Panc1 (cell line): ENCODE data around the gene P2RX3. TPM values are rescaled to one million over a fixed set of nuclear protein-coding genes. Genes with fewer than 3 reads are reported as not detected.
A peak's percentile ranks its signal among the peaks of the same experiment; 100 is the strongest.

Experiments used
- ATAC-seq: fragments of 200-7000 bp; cut with Tn5 transposase; 2 replicates; pipeline ENCODE4 v1.9.1; 2020; ENCODE audit warnings: mild to moderate bottlenecking, moderate library complexity
- BruUV-seq: library from RNA; stranded (reverse); fragments of 400-500 nt; replicated peaks from 2 replicates; lab custom pipeline; 2021; lab: Mats Ljungman, UMichigan
- CTCF ChIA-PET: fragments of 300-600 bp; sonication (Branson Sonifier 250); formaldehyde crosslinking; loops from one replicate; lab custom pipeline; 2022; ENCODE audit warnings: antibody characterized with exemption; lab: Charles Lee
- POLR2A ChIA-PET: fragments of 300-600 bp; sonication (Branson Sonifier 250); formaldehyde crosslinking; loops from one replicate; lab custom pipeline; 2022; ENCODE audit warnings: antibody characterized with exemption; lab: Charles Lee
- DNase-seq: peaks from one replicate; pipeline ENCODE4 v3.0.0-alpha.2; 2010; ENCODE audit warnings: low read depth, low spot score
- H3K27ac ChIP-seq: 2 replicates; pipeline ENCODE4 v1.5.1; 2011; ENCODE audit warnings: mild to moderate bottlenecking, low read length, inconsistent platforms
- H3K27me3 ChIP-seq: fragments of 200-500 bp; sonication (Bioruptor generic); 2 replicates; pipeline ENCODE4 v1.6.0; 2014; ENCODE audit warnings: low read length, inconsistent platforms; ENCODE audit not compliant: control insufficient read depth, insufficient read depth
- H3K36me3 ChIP-seq: fragments of 200-500 bp; sonication (Bioruptor generic); 2 replicates; pipeline ENCODE4 v1.5.1; 2014; ENCODE audit warnings: inconsistent platforms, mild to moderate bottlenecking, low read length, moderate library complexity; ENCODE audit not compliant: control insufficient read depth, insufficient read depth
- H3K4me1 ChIP-seq: 2 replicates; pipeline ENCODE4 v1.5.1; 2011; ENCODE audit warnings: inconsistent platforms, mild to moderate bottlenecking, low read length, moderate library complexity; ENCODE audit not compliant: control insufficient read depth, insufficient read depth
- H3K4me3 ChIP-seq, 2 experiments: 2 replicates each; pipeline ENCODE4 v1.5.1; 2011 to 2012; ENCODE audit warnings: low read depth in 2 of 2, low read length in 2 of 2, mild to moderate bottlenecking in 2 of 2, inconsistent platforms in 1 of 2, moderate library complexity in 1 of 2
- H3K9me3 ChIP-seq: fragments of 200-500 bp; sonication (Bioruptor generic); 2 replicates; pipeline ENCODE4 v1.5.1; 2014; ENCODE audit warnings: low read depth, mild to moderate bottlenecking, inconsistent platforms, low read length, moderate library complexity; ENCODE audit not compliant: control insufficient read depth, insufficient read depth
- CTCF ChIP-seq: fragments of 450-650 bp; IDR thresholded peaks from 2 replicates; pipeline ENCODE4 v1.5.1; 2017; ENCODE audit warnings: mild to moderate bottlenecking
- POLR2AphosphoS5 ChIP-seq: IDR thresholded peaks from 2 replicates; pipeline ENCODE4 v1.6.1; 2012; ENCODE audit warnings: mild to moderate bottlenecking, low read depth, low read length, moderate library complexity
- SIN3A ChIP-seq: IDR thresholded peaks from 2 replicates; pipeline ENCODE4 v1.6.1; 2012; ENCODE audit warnings: low read depth, mild to moderate bottlenecking, low read length, moderate library complexity, borderline replicate concordance; ENCODE audit not compliant: insufficient read depth
- TCF7L2 ChIP-seq: IDR thresholded peaks from 2 replicates; pipeline ENCODE4 v1.6.1; 2011; ENCODE audit warnings: mild to moderate bottlenecking, low read depth, low read length, inconsistent platforms
- in situ Hi-C: cut with HindIII; loops from 2 replicates; pipeline ENCODE4 v1.10.0; 2016; ENCODE audit warnings: low sequenced_read_pairs, low pct_unique_long_range_greater_than_20kb
- intact Hi-C: fragments of 100-400 bp; cut with micrococcal nuclease; formaldehyde crosslinking; loops from one replicate; pipeline ENCODE4 v1.10.0; 2022; ENCODE audit not compliant: unreplicated experiment
- total RNA-seq: library from RNA; stranded (reverse); gene quantifications from one replicate; pipeline ENCODE4 v1.2.1, GENCODE V29; 2021; ENCODE audit not compliant: unreplicated experiment
- TF ChIP-seq, protein P1 (sequence below), 2 experiments: IDR thresholded peaks; 2 replicates each; pipeline ENCODE4 v1.6.1; 2011 to 2012; ENCODE audit warnings: low read depth in 2 of 2, control low read depth in 1 of 2, low read length in 1 of 2, mild to moderate bottlenecking in 1 of 2, moderate library complexity in 1 of 2; ENCODE audit not compliant: insufficient read depth in 1 of 2

P2RX3 gene
- total RNA-seq, 1 experiment from 2014 or later: not detected

GRCh38 chr11:57340039-57340615 is 2.0 kb downstream of the P2RX3 start:
- no peak overlapping the region for H3K27ac ChIP-seq
- ChIA-PET POLR2A (no interaction called here), CTCF (no interaction called here)
- in situ Hi-C loops (no loop called here), intact Hi-C loops (loop anchor here (10.0 kb wide), 1 partner anchor 225 kb away; the partner anchor contains the start of gene UBE2L6)
- H3K4me1 ChIP-seq: peaks cover 6% of the 10 kb centered on the region
- H3K4me3 ChIP-seq: no peak overlapping the region
- ATAC-seq: no peak
- no TSS peak for BruUV-seq
- DNase-seq: no peak
- no peaks in the 10 kb centered on the region for H3K9me3 ChIP-seq
- TF ChIP-seq TCF7L2: no peak
- no peak for TF ChIP-seq SIN3A
- TF ChIP-seq, protein P1, sequence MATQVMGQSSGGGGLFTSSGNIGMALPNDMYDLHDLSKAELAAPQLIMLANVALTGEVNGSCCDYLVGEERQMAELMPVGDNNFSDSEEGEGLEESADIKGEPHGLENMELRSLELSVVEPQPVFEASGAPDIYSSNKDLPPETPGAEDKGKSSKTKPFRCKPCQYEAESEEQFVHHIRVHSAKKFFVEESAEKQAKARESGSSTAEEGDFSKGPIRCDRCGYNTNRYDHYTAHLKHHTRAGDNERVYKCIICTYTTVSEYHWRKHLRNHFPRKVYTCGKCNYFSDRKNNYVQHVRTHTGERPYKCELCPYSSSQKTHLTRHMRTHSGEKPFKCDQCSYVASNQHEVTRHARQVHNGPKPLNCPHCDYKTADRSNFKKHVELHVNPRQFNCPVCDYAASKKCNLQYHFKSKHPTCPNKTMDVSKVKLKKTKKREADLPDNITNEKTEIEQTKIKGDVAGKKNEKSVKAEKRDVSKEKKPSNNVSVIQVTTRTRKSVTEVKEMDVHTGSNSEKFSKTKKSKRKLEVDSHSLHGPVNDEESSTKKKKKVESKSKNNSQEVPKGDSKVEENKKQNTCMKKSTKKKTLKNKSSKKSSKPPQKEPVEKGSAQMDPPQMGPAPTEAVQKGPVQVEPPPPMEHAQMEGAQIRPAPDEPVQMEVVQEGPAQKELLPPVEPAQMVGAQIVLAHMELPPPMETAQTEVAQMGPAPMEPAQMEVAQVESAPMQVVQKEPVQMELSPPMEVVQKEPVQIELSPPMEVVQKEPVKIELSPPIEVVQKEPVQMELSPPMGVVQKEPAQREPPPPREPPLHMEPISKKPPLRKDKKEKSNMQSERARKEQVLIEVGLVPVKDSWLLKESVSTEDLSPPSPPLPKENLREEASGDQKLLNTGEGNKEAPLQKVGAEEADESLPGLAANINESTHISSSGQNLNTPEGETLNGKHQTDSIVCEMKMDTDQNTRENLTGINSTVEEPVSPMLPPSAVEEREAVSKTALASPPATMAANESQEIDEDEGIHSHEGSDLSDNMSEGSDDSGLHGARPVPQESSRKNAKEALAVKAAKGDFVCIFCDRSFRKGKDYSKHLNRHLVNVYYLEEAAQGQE (IDR thresholded peaks at IDR 0.05; ENCODE audit: insufficient read depth in 1 of 2, low read depth in 2 of 2, low read length in 1 of 2): no peak
- peak; percentile 35; the same call in 1 of the 2 replicates for TF ChIP-seq CTCF
- no peaks in the 10 kb centered on the region; the same call in 1 of the 2 replicates for H3K36me3 ChIP-seq
- no peaks in the 10 kb centered on the region for H3K27me3 ChIP-seq

DNA sequence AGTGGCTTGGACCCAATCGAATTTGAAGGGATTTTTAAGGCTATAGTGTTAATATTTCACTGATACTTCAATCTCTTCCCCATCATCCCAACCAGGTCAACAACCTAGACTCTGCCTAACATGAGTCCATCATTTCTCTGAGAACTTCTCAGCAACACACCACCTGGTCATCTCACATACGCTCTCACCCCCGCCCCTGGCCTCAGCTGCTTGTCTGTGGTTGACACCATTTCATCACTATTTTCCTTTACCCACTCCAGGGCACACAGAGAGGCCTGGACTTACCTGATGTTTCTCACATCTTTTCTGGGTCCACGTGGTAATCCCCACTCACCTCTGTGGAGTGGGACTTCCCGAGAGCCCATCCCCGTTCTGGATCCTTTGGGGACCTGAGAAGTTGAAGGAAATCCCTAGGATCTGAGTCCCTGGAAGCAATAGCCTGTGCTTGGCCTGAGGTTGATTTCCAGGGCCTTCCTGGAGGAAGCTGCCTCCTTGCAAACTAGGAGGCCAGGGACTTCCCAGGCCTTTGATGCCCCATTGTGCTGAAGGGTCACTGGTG is 3.2 kb downstream of the P2RX3 start:
- Histone ChIP-seq H3K36me3 (no peaks in the 10 kb centered on the region), H3K4me3 (no peak overlapping the region), H3K27me3 (no peaks in the 10 kb centered on the region), H3K27ac (no peak overlapping the region), H3K9me3 (no peaks in the 10 kb centered on the region), H3K4me1 (peaks cover 3% of the 10 kb centered on the region)
- TF ChIP-seq POLR2AphosphoS5 (no peak), TCF7L2 (no peak), CTCF (no peak), SIN3A (no peak)
- TF ChIP-seq, protein P1 (IDR thresholded peaks at IDR 0.05; ENCODE audit: insufficient read depth in 1 of 2, low read depth in 2 of 2, low read length in 1 of 2): no peak
- intact Hi-C loops: loop anchor here (10.0 kb wide), 1 partner anchor 223 kb away; the partner anchor contains the start of gene UBE2L6
- ATAC-seq: no peak
- in situ Hi-C loops: no loop called here
- BruUV-seq: no TSS peak
- DNase-seq: no peak
- POLR2A ChIA-PET: no interaction called here
- CTCF ChIA-PET: no interaction called here
